Mesothelial cell of epicardium (in vitro differentiated cells): ENCODE measurements around the gene COMMD6. TPM values are rescaled to one million over a fixed set of nuclear protein-coding genes. Genes with fewer than 3 reads are reported as not detected.

Experiments
- DNase-seq, 2 experiments: peaks; one replicate each; pipeline ENCODE4 v3.0.0; 2021; ENCODE audit warnings: low spot score in 2 of 2; ENCODE audit not compliant: unreplicated experiment in 2 of 2
- H3K27ac Mint-ChIP-seq: 2 replicates; pipeline ENCODE4 v1.8.0; 2021; ENCODE audit warnings: mixed read lengths
- H3K27me3 Mint-ChIP-seq: 2 replicates; pipeline ENCODE4 v1.8.0; 2021; ENCODE audit warnings: low read depth, mixed read lengths
- H3K36me3 Mint-ChIP-seq: 2 replicates; pipeline ENCODE4 v1.8.0; 2021; ENCODE audit warnings: mixed read lengths
- H3K4me1 Mint-ChIP-seq: 2 replicates; pipeline ENCODE4 v1.8.0; 2021; ENCODE audit warnings: mixed read lengths
- H3K4me3 Mint-ChIP-seq: 2 replicates; pipeline ENCODE4 v1.8.0; 2021; ENCODE audit warnings: mild to moderate bottlenecking, moderate library complexity, mixed read lengths
- H3K9me3 Mint-ChIP-seq: 2 replicates; pipeline ENCODE4 v1.8.0; 2021; ENCODE audit warnings: mixed read lengths
- CTCF ChIP-seq: fragments of 200-600 bp; sonication (generic); IDR thresholded peaks from one replicate; pipeline ENCODE4 v1.5.0; 2021; ENCODE audit warnings: antibody characterized with exemption; ENCODE audit not compliant: unreplicated experiment
- total RNA-seq: library from RNA; stranded (reverse); gene quantifications from 3 replicates; pipeline ENCODE4 v1.2.1, GENCODE V29; 2021

Gene COMMD6
- total RNA-seq, 1 donor from 2014 or later, result 134 TPM

- no peak overlapping the region for H3K4me3 Mint-ChIP-seq
Measured at GRCh38 chr13:75486146-75487062, 51.2 kb downstream of the COMMD6 start.

GRCh38 chr13:75485286-75486062 is 52.2 kb downstream of the COMMD6 start:
- no peak overlapping the region for H3K4me3 Mint-ChIP-seq
- peaks cover 9% of the 10 kb centered on the region for H3K4me1 Mint-ChIP-seq
- TF ChIP-seq CTCF, result no peak
- no peaks in the 10 kb centered on the region for H3K36me3 Mint-ChIP-seq
- no peaks in the 10 kb centered on the region for H3K27me3 Mint-ChIP-seq
- H3K9me3 Mint-ChIP-seq, result no peaks in the 10 kb centered on the region
- DNase-seq, result no peak
- H3K27ac Mint-ChIP-seq, result no peak overlapping the region

More at GRCh38 chr13:75486146-75487062, 51.2 kb downstream of the COMMD6 start:
- no peak for TF ChIP-seq CTCF
- DNase-seq, result no peak
- Mint-ChIP-seq H3K9me3 (no peaks in the 10 kb centered on the region), H3K27me3 (no peaks in the 10 kb centered on the region), H3K4me1 (peaks cover 7% of the 10 kb centered on the region), H3K27ac (no peak overlapping the region), H3K36me3 (no peaks in the 10 kb centered on the region)

GRCh38 chr13:75482820-75483079 is 54.9 kb downstream of the COMMD6 start:
- no peaks in the 10 kb centered on the region for H3K9me3 Mint-ChIP-seq
- peaks cover 33% of the 10 kb centered on the region for H3K4me1 Mint-ChIP-seq
- H3K36me3 Mint-ChIP-seq, result no peaks in the 10 kb centered on the region
- no peak for DNase-seq
- no peak for TF ChIP-seq CTCF
- H3K4me3 Mint-ChIP-seq, result peak overlapping the region; percentile 99
- H3K27me3 Mint-ChIP-seq, result no peaks in the 10 kb centered on the region
- H3K27ac Mint-ChIP-seq, result peak overlapping the region; percentile 96

GRCh38 chr13:75482070-75482819 is 55.4 kb downstream of the COMMD6 start, which contains the start of gene TBC1D4:
TBC1D4 (minus strand) TSS chr13:75482169; CDS start chr13:75481767, 402 bp downstream.
- H3K27ac Mint-ChIP-seq, result peak within 1 kb of the TSS; percentile 96
- H3K9me3 Mint-ChIP-seq, result no peaks in the 10 kb centered on the region
- TF ChIP-seq CTCF, result peak; percentile 46
- peak; percentile 58 to 78 for DNase-seq
- H3K27me3 Mint-ChIP-seq, result no peaks in the 10 kb centered on the region
- peaks cover 33% of the 10 kb centered on the region for H3K4me1 Mint-ChIP-seq
- no peaks in the 10 kb centered on the region for H3K36me3 Mint-ChIP-seq
- H3K4me3 Mint-ChIP-seq, result peak within 1 kb of the TSS; percentile 99
